ENCODE measurements around the gene DPH1.
A peak's percentile ranks its signal among the peaks of the same experiment; 100 is the strongest.

Gene DPH1

DNA sequence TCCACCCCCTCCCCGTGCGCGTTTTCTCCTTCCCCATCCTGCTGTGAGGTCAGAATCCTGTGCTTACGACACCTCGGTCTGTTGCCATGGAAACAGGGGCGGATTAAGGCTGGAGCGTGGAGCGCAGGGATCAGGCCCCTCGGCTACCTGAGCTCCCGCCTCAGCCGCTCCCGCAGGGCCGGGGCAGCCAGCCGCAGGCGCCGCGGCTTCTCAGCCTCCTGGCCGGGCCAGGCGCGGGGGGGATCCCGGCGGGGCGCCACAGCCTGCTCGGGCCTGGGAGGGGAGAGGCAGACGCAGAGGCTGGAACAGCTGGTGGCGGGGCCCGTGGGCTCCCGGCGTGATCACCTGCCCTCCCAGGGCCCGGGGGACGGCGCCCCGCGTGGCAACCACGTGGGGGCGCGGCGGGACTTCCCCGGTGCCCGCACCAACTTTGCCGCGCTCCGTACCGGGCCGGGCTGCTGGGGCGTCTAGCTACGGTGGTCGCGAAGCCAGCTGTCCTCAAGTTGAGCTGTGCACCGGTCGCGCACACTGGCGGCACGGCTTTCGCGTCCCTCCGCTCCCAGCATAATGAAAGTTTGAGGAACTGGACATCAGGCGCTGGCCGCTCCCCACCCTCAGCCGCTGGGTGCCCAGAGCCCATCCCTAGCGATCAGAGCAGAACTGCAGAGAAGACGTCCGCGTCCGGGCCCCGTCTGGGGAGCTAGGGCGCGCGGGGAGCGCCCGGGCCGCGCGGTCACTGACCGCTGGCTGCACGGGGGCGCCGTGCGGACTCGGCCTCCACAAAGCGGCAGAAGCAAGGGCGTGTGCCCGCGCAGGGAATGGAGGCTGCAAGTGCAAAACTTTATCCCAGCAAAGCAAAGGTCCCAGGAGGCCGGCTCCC, 6.0 kb upstream of the DPH1 start:
- H3K27ac ChIP-seq = peak overlapping the region; percentile 47; the same call in 1 of the 2 replicates
- TF ChIP-seq, protein P1, sequence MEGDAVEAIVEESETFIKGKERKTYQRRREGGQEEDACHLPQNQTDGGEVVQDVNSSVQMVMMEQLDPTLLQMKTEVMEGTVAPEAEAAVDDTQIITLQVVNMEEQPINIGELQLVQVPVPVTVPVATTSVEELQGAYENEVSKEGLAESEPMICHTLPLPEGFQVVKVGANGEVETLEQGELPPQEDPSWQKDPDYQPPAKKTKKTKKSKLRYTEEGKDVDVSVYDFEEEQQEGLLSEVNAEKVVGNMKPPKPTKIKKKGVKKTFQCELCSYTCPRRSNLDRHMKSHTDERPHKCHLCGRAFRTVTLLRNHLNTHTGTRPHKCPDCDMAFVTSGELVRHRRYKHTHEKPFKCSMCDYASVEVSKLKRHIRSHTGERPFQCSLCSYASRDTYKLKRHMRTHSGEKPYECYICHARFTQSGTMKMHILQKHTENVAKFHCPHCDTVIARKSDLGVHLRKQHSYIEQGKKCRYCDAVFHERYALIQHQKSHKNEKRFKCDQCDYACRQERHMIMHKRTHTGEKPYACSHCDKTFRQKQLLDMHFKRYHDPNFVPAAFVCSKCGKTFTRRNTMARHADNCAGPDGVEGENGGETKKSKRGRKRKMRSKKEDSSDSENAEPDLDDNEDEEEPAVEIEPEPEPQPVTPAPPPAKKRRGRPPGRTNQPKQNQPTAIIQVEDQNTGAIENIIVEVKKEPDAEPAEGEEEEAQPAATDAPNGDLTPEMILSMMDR (conservative IDR thresholded peaks at IDR 0.05) = peak; percentile 24; the same call in 1 of the 2 replicates

DNA sequence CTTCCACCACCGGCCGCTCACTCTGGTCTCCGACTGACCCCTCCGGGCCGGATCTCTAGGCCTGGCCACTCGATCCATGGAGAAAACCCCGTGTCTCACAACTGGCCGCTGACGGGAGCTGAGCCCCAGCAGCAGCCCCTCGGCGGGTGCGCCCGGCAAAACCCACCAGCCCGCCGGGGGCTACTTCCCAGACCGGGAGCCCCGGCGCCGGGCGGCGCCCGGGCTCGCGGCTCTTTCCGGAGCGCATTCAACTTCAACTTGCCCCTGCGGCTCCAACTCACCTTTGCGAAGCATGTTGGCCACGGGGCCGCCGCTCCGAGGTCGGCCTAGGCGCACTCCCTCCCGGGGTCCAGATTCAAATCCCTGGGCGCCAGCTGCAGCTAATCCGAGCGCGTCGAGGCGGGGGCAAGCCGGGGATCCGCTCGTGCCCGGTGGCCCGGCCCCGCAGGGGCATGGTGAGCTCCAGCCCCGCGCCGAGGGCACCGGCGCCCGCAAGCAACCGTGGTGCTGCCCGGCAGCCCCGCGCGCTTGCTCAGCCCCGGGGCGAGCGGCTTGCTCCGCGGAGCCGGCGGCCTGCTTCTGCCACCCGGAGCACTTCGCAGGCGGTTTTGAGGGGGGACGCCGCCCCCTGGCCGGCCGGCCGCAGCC, 5.3 kb upstream of the DPH1 start:
- peak overlapping the region; percentile 47; the same call in 1 of the 2 replicates for H3K27ac ChIP-seq
- TF ChIP-seq, protein P1 (conservative IDR thresholded peaks at IDR 0.05) = no peak

DNA sequence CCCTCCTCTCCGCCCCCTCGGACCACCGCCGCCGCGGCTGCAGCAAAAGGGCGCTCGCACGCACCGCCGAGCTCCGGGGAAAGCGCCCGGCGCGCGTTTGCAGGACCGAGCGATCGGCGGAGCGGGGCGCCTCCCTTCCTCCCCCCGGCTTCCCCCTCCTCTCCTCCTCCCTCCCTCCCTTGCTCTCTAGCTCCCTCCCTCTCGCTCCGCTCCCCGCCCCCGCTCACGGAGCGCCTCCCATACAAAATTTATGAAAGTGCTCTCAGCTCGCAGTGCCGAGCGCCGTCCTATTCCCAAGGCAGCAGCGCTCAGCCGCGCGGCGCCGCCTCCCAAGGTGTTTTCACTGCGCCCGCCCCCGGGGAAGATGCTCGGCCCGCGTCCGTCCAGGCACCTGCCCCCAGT, 4.7 kb upstream of the DPH1 start, which contains the start of gene RTN4RL1:
Gene RTN4RL1, minus strand, starts transcription at position 115 of the 402 bp plus-strand sequence. CDS start 469 bp downstream, outside the sequence.
- TF ChIP-seq, protein P1 (conservative IDR thresholded peaks at IDR 0.05) = no peak
- H3K27ac ChIP-seq = peak within 1 kb of the TSS; percentile 47; the same call in 1 of the 2 replicates

DNA sequence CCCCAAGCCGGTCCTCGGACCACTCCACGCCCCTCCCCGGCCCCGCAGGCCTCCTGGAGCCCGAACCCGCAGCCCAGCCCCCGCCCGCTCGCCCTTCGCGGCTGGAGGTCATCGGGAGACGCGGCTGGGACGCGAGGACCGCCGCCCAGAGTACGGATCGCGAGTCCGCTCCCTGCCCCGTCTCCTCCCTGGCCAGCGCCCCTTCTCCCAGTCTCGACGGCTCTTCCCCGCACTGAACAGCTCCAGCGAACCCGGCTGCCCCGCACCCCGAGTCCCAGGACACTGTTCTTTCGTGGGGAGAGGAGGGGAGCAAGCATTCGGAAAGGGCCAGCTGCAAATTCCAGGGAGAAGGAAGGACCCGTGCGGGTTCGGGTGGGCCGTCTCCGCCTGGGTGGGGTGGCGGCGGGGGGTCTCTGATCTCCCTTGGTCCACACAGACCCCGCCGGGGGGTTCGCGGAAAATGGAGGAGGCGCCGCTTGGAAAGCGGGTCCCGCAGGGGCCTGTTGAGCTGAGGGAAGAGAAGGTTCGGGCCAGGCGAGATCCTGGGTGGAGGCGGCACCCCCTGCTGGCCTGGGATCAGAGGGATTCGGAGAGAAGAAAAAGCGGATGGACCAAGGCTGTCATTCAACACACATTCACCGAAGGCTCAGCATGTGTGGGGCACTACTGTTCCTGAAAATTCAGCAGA, 4.2 kb upstream of the DPH1 start:
- TF ChIP-seq, protein P1 (conservative IDR thresholded peaks at IDR 0.05) = peak; percentile 91
- peak overlapping the region; percentile 47; the same call in 1 of the 2 replicates for H3K27ac ChIP-seq

DNA sequence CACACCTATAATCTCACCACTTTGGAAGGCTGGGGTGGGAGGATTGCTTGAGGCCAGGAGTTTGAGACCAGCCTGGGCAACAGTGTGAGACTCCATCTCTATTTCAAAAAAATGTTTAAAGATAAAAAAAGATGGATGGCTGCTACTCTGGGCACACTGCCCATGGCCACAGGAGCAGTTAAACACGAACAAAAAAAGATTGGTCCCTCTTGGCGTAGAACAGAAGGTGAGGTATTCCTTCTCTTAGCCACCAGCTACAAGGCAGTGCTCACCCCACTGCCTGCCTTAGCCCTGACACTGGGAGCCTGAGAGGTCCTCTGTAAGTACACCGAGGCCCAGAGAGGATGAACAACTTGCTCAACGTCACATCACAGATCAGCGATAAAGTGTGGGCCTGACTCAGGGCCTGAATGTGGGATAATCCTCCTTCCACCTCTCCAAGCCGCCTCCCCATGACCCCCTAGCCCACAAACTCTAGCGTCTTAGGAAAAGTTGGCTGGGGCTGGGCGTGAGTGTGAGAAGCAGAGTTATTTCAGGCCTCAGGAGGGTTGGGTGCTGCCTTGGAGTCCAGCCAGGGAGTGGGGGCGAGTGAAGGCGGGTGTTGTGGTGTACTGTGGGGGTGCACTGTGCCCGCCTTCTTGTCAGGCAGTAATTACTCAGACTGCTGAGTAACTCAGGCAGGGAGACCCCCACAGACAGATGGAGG, 2.3 kb upstream of the DPH1 start:
- no peak overlapping the region for H3K27ac ChIP-seq
- TF ChIP-seq, protein P1 (conservative IDR thresholded peaks at IDR 0.05) = no peak

DNA sequence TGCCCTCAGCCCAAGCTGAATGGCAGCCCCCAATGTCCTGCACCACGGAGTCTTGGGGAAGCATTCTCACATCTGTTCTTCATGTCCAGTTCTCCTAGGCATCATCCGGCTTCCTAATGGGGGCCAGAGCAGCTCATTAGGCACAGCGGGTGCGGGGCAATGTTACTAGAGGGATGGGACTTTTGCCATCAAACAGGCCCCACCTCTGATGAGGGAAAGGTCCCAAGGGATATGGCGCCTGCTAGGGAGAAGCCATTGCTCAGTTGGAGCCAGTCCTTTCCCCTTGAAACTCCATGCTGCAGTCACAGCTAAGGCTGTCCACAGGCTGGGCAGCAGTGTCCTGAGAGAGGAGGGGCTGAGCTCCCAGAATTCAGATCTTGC, 1.7 kb upstream of the DPH1 start:
- no peak overlapping the region for H3K27ac ChIP-seq
- TF ChIP-seq, protein P1 (conservative IDR thresholded peaks at IDR 0.05) = no peak
